ENCODE data around the gene GID8. TPM values are rescaled to one million over a fixed set of nuclear protein-coding genes. Genes with fewer than 3 reads are reported as not detected.

GID8 gene
- total and polyA plus RNA-seq, 2 of the 13 experiments (the other 11 are each of a cell fraction or from before 2014, with no cell fraction given), result 39.6 to 59.8 TPM

- no peak for TF ChIP-seq ZBTB40 (IDR thresholded peaks at IDR 0.05)
- 0 out of 2 replicates have a peak, but pooled peaks have one; percentile 28 for TF ChIP-seq ZBTB40 (CRISPR knock-in tag; IDR thresholded peaks at IDR 0.05)
Measured at GRCh38 chr20:62893700-62894099, 44.2 kb upstream of the GID8 start (continued).

- Histone ChIP-seq H3K79me2 (ENCODE audit: insufficient read depth, low read length) (no peaks in the 10 kb centered on the region), H3K36me3 (replicated peaks in 1 of 2; ENCODE audit: control insufficient read depth in 1 of 2, insufficient read depth in 2 of 2, low read length in 2 of 2) (peaks cover 41 to 69% of the 10 kb centered on the region in 2 experiments), H2AFZ (ENCODE audit: low read length) (no peak overlapping the region), H3K27ac (ENCODE audit: extremely low read length, insufficient read depth, low read length) (no peak overlapping the region), H3K9me3 (ENCODE audit: low read length) (no peaks in the 10 kb centered on the region), H3K4me1 (ENCODE audit: insufficient read depth, low read length) (peaks cover 9% of the 10 kb centered on the region), H3K4me2 (ENCODE audit: low read depth, low read length) (no peak overlapping the region), H3K9ac (ENCODE audit: insufficient read depth, low read depth, low read length) (no peak overlapping the region), H3K27me3 (ENCODE audit: control insufficient read depth in 1 of 2, insufficient read depth in 2 of 2, low read length in 2 of 2) (no peaks in the 10 kb centered on the region), H3K4me3 (replicated peaks in 1 of 3; ENCODE audit: insufficient read depth in 1 of 3, low read depth in 2 of 3, low read length in 3 of 3) (no peak overlapping the region), H4K20me1 (ENCODE audit: insufficient read depth, low read length) (no peaks in the 10 kb centered on the region)
- WGBS (ENCODE audit: low lambda C conversion rate), result 90% methylated on average over 14 of the region's 14 CpGs
- CTCF ChIA-PET (ENCODE audit: low intra/inter-chr PET ratio, low total read pairs), result no interaction called here
- FAIRE-seq (no peak), DNase-seq (ENCODE audit: low spot score) (no peak), ATAC-seq (no peak)
- in situ Hi-C loops (cut with HindIII; ENCODE audit: extremely low pct_ligation_motif_present, low pct_unique_long_range_greater_than_20kb) (no loop called here), intact Hi-C loops (cut with micrococcal nuclease; ENCODE audit: unreplicated experiment) (no loop called here)
- POLR2A ChIA-PET, result no interaction called here
- no TSS peak for BruUV-seq (replicated peaks)
- no peak for TF ChIP-seq MNT (IDR thresholded peaks at IDR 0.05)
- TF ChIP-seq ZNF704 (CRISPR knock-in tag; IDR thresholded peaks at IDR 0.05; ENCODE audit: borderline replicate concordance), result no peak
- TF ChIP-seq SATB2 (CRISPR knock-in tag; IDR thresholded peaks at IDR 0.05), result no peak
- TF ChIP-seq PHF8 (CRISPR knock-in tag; IDR thresholded peaks at IDR 0.05), result 0 out of 2 replicates have a peak, but pooled peaks have one; percentile 8
Measured at GRCh38 chr20:62894261-62894660, 43.7 kb upstream of the GID8 start.
